ENCODE results near the gene C16orf78.

C16orf78 gene

DNA sequence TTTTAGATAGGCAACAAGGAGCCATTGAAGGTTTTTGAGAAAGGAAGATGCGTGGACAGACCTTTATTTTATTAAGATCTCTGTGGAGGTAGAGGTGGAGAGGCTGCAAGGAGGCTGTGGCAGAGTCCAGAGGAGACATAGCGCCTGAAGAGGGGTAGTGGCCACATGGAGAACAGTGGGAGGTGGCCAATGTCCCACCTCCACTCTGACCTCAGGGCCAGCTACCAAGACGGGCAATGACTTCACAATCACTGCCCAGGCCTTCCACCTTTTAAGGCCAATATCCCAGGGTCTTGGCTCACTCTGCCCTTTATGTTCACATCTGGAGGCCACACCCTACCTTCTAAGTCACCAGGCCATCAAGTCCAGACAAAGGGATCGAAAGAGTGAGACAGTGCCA is at the start of gene C16orf78:
C16orf78 (plus strand) TSS at position 301 of the 400 bp plus-strand sequence. CDS start 136 bp downstream, outside the sequence.
- no peak for DNase-seq (ENCODE audit: low read depth in 2 of 2)

GRCh38 chr16:49324703-49325102 is 48.9 kb upstream of the C16orf78 start:
- no peak for DNase-seq (ENCODE audit: low read depth in 2 of 2)

DNA sequence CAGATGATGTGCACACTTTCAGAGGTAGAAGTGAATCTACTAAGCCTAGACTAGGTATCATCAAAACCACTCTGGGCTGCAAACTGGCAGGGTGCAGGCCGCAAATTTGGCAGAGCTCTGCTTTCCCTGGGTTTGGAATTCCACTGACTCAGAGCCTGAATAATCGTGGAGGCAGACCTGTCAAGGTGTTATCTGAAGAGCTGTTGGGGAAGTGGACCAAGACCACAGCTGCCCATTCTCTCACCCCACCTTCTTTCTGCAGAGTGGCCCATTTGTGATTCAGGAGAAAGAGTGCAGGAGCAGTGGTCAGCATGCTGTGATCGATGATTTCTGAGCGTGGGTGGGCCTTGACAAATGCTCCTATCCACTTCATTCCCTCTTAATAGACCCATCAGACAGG is 46.1 kb upstream of the C16orf78 start:
- no peak for DNase-seq (ENCODE audit: low read depth in 2 of 2)

GRCh38 chr16:49328325-49328724 is 45.3 kb upstream of the C16orf78 start:
- DNase-seq (ENCODE audit: low read depth in 2 of 2), result no peak

DNA sequence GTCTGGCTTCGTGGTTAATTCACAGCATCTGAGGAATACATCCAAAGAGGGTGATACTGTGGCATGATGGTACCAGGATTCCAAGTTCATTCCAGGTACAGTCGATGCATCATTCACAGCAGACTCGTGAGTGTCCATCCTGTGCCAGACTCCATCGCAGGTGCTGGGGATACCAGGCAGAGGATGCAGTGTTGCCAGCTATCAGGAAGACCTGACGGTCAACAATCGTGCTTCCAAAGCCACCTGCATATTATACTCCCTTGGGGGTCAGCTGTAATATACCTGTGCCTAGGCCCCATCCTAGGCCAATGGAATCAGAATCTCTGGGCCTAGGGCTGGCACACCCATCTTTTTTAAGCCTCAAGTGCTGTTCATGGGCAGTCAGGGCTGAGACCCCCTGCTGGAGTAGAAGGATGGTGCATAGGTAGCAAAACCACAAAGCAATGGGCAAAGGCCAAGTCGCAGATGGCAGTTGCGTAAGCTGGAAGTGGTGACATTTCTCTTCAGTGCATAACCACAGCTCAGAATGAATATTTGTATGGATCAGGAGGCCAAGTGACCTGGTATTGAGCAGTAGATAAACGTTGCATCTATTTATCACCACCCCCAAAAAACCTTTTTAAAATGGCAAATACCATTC is 42.9 kb upstream of the C16orf78 start:
- DNase-seq (ENCODE audit: low read depth in 2 of 2), result no peak

- no peak for DNase-seq (ENCODE audit: low read depth in 2 of 2)
Measured at GRCh38 chr16:49332589-49333258, 40.9 kb upstream of the C16orf78 start.

GRCh38 chr16:49333259-49333597 is 40.4 kb upstream of the C16orf78 start:
- no peak for DNase-seq (ENCODE audit: low read depth in 2 of 2)

DNA sequence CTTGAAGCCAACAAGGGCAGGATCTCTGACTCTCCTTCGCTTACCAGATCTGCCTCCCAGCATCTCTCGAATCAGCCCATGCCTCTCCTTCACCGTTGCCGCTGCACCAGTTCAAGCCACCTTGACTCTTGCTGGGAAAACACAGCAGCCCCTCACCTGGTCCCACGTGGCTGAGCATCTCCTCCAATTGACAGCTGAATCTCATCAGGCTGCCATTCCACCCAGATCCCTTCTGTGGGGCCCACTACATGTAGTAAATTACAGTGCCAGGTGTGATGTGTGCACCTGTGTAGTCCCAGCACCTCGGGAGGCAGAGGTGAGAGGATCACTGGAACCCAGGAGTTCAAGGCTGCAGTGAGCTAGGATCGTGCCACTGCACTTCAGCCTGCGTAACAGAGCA is 37.8 kb upstream of the C16orf78 start:
- no peak for DNase-seq (ENCODE audit: low read depth in 2 of 2)

- no peak for DNase-seq (ENCODE audit: low read depth in 2 of 2)
Measured at GRCh38 chr16:49336581-49336980, 37.0 kb upstream of the C16orf78 start.

DNA sequence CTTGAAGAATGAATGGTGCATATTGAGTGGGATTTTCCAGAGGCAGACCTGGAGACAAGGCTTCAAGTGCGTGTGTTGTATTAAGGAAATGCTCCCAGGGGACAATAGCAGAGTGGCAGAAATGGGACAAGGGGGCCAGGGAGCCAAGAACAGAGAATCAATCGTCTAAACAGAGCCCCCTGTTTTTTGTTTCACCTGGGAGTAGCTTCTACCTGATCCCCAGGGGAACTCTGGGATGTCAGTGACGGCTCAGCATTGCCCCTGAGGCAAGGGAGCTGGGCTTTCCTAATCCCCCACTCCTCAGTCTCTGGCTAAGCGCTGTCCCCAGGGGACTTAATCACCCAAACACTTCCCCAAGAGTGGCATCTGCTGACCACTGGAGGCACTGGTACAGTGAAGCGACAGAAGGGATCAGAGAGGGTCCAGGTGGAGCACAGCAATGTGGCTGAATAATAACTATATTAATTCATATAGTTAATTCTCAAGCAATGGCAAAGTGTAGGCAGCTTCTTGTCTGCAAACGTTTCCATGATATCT is 35.7 kb upstream of the C16orf78 start:
- no peak for DNase-seq (ENCODE audit: low read depth in 2 of 2)

DNA sequence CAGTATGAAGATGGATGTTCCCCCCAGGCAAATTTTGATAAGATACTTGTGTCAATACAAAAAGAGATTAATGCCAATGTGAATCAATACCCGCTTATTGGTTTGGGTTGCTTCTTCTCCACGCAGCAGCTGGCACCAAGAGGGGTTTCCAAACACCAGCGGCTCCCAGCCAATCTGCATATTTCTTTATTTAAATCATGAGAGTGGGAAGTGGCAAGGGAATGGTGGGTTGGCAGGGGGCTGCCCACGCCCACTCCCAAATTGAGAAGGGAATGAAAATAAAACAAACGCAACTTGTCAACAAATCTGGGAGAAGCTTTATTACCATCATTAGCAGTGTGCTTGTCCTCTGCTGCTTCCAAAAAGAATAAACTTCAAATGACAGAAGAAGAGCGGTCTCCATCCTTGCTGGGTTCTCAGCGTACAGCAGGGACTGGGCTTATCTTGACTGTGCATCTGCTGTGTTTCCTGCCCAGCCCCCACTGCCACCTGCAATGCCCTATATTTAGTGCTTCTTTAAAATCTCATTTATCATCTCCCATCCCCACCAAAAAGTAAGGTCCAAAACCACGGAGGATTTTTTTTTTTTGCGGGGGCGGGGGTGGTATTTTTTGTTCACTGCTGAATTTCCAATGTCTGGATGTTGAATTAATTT is 34.9 kb upstream of the C16orf78 start:
- no peak for DNase-seq (ENCODE audit: low read depth in 2 of 2)

- DNase-seq (ENCODE audit: low read depth in 2 of 2), result no peak
Measured at GRCh38 chr16:49340466-49340865, 33.1 kb upstream of the C16orf78 start.

- no peak for DNase-seq (ENCODE audit: low read depth in 2 of 2)
Measured at GRCh38 chr16:49341706-49342105, 31.9 kb upstream of the C16orf78 start.

DNA sequence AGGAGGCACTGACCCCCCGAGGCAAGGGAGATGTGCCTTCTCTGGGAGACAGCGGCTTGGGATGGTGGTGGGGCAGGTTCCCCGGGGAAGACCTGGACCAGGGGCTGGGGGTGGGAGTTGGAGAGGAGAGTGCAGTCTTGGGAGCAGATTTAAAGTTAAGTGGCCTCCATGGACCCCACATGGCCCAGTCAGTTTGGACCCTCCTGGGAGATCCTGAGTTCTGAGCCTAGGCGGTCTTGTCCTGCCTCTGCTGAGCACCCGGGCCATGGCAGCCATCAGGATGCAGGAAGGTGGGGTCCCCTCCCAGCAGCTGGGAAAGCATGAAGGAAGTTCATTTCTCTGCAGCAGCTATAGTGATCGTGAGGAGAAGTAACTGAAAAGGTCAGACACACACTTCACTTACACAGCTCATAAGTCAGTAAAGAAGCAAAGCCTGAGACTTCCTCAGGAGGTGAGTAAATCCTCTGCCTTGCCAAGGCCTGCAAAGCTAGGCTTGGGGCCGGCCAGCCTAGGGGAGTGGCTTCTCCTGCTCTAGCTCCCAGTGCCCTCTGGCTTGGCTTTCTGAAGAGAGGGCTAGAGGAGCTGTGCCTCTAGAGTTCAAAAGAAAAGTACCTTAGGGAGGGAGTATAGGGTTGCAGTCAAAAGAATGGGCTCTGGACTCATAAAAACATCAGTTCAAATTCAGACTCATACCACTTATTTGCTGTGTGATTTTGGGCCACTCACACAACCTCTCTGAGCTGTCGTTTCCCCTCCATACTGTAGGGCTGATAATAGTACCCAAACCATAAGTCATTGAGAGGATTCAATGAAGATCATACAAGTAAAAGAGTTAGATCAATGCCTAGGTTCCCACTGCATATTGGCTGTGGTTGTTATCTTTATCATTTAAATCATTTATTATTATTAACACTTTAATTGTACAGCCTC is 31.0 kb upstream of the C16orf78 start:
- no peak for DNase-seq (ENCODE audit: low read depth in 2 of 2)

DNA sequence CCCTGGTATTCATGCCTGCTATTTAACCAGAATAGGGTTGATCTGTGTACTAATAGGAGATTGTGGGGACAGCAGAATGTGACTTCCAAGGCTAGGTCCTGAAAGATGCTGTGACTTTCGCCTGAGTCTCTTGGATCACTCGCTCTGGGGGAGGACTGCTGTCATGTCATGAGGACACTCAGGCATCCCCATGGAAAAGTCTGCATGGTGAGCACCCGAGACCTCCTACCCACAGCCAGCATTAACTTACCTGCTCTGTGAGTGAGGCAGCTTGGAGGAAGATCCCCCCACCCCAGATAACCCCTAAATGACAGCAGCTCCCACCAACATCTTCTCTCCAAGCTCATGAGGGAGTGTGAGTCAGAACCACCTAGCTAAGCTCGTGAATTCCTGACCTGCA is 30.3 kb upstream of the C16orf78 start:
- DNase-seq (ENCODE audit: low read depth in 2 of 2), result no peak

- DNase-seq (ENCODE audit: low read depth in 2 of 2), result no peak
Measured at GRCh38 chr16:49344401-49344800, 29.2 kb upstream of the C16orf78 start.

- no peak for DNase-seq (ENCODE audit: low read depth in 2 of 2)
Measured at GRCh38 chr16:49345829-49346228, 27.8 kb upstream of the C16orf78 start.

GRCh38 chr16:49346459-49346858 is 27.1 kb upstream of the C16orf78 start:
- no peak for DNase-seq (ENCODE audit: low read depth in 2 of 2)

DNA sequence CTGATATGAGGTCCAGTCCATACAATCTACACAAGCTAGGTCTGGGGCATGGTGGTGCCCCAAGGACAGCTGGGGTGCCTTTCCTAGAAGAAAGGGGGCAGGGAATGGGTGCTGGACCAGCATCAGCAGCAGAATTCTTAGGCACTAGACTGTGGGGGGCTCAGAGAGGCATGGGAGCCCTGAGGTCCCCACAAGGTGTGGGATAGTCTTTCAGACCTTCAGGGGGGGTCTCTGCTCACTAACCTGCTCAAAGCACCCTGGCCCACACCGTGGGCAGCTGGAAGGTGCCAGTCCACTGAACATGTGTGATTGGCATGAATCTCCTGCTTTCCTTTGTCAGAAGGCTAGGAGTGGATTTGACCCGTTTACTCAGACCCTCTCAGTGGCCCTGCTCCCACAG is 26.1 kb upstream of the C16orf78 start:
- no peak for DNase-seq (ENCODE audit: low read depth in 2 of 2)

DNA sequence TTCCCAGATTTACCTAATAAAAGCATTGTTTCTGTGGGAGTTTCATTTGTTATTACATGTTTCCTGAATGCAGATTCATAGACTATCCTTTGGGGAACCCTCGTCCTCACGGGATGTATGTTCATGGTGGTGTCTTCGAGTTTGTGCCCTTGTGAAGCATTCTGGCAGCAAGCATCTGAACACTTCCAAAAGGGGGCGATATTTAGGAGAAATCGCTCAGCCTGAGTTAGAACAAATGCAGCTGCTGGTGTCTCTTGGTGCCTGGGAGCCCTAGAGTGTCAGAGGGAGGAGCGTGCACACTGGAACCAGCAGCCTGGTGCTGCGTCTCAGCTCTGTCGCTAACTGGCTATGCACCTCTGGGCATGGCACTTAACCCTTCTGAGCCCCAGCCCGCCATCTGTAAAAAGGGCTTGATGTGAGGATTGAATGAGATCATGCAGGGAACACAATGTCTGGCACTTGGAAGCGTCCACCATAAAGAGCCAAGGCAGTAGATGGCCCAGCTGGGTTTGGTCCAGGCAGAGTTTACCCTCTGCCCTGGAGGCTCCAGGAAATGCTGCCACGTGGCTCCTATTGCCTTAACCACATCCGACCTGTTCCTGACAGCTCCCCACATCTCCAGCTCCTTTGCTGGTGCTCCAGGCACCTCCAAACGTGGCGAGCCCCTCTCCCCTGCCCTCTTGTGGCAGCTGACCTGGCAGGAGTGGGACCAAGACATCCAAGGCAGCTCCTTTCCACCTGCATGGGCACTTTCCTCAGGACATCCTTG is 25.0 kb upstream of the C16orf78 start:
- no peak for DNase-seq (ENCODE audit: low read depth in 2 of 2)

Data from activated CD4-positive, alpha-beta T cell treated with anti-CD3 and anti-CD28 coated beads for 24 hours (primary cell).